ENCODE data around the gene PTPRQ.
A peak's percentile ranks its signal among the peaks of the same experiment; 100 is the strongest.

PTPRQ gene

DNA sequence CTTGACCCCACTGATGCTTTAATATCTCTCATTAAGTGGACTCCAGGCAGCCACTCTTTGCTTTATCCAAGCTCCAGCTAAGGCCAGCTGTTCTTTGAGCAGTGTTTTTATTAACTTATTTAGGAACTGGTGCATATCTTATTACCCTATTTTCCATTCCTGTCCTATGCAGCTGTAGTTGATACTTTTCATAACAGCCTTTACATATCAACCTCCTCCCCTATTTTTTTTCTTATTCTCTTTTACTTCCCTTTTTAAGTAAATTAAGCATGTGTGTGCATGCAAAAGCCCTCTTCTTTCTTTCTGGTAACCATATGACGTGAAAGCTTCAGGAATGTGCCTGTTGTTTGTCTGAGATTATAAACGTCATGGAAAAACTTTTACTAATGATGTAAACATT is 121.2 kb downstream of the PTPRQ start:
- no peak for DNase-seq

DNA sequence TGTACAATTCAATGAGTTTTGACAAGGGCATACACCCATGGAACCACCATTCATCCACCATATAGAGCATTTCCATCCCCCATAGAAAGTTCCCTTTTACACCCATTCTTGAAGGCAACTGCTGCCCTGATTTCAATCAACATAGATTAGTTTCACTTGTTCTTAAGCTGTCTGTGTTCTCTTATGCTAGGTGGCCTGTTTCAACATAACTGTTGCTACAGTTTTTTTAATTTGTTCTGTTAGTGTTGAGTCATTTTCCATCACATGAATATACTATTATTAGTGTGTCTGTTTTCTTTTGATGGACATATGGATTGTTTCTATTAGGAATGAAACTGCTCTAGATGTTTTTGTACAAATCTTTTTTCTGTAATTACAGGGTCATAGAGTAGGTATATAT is 123.4 kb downstream of the PTPRQ start:
- no peak for DNase-seq

DNA sequence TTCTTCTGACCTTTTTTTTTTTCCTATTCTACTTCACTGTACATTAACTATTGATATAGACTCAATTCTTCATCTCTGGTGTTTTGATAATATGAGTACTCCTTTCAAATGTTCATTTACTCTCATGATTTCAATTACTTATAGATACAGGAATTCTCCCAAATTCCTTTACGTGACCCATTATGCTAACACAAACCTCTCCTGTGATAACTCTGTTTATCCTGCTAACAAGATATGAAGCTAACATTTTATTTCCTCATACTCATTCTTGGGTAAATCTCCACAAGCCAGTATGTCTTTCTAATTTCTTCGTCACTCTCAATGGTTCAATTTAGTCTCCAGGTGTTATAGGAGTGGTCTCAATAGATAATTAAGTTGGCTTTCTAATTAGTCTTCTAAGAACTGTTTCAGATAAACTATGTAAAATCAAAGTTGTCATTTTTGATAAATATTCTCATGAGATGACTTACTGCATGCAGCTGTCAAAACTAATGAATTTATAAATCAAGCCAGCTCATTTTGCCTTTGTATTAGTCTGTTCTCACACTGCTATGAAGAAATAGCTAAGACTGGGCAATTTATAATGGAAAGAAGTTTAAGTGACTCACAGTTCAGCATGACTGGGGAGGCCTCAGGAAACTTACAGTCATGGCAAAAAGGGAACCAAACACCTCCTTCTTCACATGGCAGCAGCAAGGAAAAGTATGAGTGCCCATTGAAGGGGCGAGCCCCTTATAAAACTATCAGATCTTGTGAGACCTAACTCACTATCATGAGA is 132.8 kb downstream of the PTPRQ start:
- no peak for DNase-seq

DNA sequence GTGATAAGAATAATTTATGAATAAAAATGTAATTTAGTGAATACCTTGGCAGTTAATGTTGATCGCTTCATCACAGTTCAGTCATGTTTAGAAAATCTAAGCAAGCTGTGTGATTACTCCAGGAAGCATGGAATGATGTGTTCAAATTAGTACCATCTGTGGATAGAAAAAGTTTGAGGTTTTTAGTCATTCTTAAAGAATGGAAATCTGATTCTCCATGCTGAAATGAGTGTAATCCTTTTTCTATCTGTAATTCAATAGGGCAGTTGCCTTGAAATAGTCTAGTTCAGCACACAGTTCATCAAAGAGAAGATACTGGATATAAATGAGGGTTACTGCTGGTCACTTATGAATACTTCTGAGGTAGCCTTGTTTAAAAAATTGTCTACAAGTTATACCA is 136.2 kb downstream of the PTPRQ start:
- DNase-seq: no peak

DNA sequence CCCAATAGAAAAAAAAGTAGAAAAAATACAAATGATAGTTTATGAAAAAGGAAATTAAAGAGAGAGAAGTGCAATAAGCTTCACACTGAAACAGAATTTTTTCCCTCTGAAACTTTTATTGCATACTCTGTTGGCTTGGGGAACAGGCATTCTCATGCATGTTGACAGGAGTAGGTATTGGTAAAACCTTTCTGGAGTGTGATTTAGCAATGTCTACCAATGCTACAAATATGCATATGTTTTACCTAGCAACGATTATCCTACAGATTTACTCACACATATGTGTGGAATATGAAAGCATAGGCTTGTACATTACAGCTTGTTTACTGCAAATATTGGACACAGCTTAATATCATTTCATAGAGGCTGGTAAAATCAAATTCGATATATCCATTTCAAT is 137.7 kb downstream of the PTPRQ start:
- DNase-seq: no peak

DNA sequence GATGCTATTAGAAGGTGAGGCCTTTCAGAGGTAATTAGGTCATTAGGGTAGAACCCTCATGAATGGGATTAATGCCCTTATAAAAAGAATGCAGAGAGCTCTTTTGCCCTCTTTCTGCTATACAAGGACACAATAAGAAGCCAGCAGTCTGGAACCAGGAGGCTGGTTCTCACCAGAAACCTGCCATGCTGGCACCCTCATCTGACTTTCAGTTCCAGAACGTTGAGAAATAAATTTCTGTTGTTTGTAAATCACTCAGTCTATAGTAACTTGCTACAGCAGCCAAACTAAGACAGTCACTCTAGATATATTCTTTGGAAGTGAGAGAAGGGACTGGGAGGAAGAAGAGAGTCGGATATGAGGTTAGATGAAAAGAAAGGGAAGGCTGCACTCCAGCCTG is 138.4 kb downstream of the PTPRQ start:
- DNase-seq: no peak

DNA sequence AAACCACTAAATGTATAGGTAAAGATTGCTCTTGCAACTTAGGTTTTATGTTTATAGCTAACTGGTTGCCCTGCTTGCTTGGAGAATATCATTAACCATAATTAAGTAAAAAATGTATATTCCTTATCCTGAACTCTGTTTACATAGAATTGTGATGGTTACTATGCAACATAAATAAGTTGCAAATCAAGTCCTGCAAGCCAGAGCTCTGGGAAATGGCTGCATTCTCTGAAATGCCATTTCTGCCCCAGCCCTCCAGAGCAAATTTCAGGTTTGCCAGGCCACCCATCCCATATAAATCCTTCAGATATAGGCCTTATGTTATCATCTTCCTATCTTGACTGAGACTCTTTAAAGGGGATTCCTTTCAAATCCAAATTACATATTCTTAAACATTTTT is 145.0 kb downstream of the PTPRQ start:
- DNase-seq: no peak

DNA sequence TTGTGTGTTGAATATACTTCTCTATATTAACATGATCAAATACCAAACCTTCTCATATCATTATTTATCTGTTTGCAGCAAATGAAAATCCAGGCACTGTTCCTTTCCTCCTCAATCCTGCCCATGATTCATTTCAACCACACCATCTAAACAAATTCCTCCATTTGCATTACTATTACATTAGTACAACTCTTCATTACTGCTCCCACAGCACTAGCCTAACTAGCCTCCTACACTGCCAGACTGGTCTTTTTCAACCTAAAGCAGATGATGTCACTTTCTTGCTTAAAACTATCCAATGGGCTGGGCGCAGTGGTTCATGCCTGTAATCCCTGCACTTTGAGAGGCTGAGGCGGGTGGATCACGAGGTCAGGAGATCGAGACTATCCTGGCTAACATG is 146.1 kb downstream of the PTPRQ start:
- DNase-seq: no peak

DNA sequence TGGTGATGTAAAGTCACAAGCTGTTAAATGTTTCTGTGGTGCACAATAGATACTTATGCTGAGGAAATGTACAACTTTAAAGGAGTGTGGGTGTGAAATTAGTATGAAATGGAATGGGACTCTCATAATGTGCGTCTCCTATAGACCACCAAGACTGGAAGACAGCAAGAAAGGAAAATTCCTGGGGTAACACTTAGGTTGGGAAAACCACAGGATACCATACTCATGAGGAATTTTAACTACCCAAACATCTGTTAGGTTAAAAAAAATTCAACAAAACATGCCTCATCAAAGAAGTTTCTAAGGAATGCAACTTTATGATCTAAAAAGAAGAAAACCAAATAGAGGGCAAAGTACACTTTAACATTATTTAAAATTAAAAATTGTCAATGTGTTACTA is 149.7 kb downstream of the PTPRQ start:
- no peak for DNase-seq

DNA sequence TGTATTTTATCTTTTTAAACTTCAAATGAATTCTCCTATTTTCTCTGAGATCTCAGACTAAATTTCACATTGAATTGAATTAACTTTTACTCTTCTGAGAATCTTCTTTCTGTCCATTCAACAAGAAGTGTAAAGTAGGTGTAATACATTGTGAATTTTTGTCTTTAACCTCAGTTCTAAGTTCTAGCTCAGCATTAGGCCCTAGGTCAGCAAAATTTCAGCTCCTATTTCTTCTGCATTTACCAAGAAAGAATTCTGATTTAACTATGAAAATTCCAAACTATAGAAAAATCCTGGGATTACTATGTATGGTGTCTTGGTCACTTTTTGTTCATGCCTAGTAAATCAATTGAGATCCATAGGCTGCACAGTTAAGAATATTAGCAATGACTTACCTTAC is 152.5 kb downstream of the PTPRQ start:
- no peak for DNase-seq

DNA sequence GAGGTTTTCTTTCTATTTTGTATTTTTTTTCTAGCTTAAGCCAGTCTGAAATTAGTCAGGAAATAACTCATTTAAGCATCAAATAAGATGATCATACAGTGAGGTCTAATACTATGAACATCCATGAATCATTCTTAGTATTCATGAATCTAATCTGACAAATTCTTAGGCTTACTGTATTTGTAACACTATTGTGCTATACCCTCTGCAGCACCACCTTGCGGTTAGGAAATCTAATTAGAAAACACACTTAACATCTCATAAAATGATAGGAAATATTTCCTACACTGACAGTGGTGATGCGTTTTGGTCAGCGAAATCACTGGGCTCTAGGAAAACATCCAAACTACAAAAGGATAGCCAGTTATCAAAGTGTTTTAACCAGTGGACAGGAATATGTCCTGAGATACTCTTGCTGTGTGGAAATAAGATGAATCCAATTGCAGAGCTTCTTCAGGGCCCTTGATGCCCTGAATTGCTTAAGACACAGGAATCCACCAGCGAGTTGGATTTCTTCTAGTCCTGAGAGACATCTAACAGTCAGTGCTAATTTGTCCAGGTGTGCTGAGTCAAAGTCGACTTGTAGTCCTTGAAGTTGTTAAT is 154.1 kb downstream of the PTPRQ start:
- no peak for DNase-seq

DNA sequence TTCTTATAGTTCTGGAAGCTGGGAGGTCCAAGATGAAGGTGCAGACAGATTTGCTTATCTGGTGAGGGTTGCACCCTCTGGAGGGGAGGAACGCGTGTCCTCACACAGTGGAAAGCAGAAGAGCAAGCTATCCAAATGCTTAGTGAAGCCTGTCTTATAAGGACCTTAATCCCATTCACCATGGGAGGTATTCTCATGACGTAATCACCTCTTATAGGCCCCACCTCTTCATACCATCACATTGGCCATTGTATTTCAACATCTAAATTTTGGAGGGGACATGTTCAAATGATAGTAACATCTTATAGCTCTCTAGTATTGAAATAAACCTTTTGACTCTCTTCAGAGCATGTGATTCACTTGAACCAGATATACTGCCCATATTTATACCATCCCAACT is 158.4 kb downstream of the PTPRQ start:
- DNase-seq: no peak

DNA sequence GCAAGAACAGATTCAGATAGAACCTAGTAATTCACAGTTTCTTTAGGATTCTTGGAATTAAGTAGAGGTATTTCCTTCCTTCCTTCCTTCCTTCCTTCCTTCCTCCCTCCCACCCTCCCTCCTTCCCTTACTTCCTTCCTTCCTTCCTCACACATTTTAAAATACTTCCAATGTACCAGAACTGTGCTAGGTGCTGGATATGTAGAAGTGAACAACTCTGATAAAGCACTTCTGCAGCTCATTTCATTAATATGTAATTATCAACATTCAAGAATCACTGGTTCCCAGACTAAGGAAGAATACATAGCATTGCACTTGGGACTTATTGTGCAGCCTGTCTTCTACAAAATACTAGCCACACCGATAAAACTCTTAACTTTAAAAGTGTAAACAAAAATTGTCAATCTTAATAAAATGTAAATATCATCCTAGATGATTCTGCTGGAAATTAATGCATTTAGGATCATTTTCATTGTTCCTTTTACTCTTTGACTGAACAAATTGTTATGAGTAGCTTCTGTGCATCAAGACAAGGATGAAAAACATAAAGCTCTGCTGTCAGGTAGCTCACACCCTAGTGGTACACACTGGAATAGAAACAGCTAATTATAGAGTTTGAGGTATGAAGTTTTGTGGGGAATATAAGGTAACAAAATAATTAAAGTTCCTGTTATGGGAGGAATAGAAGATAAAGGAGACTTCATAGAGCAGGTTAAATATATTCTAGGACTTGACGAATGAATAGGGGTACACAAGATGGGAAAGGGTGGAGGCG is 163.5 kb downstream of the PTPRQ start:
- no peak for DNase-seq

DNA sequence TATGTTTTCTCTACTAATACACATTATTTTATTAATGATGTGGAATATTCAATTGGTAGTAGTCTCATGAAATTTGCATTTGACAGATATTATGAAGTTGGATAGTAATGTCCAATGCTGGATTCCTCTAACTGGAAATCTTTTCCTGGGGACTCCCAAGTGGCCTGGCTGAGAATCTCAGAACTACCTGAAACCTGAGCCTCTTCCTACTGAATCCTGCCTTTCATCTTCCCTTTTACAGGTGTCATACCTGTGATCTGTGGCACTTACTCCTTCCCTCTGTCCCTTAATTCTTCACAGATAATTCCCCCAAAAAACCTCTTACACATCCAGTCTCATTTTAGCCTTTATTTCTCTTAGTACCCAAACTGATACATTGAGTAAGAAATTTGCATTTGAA is 173.7 kb downstream of the PTPRQ start:
- DNase-seq: no peak

DNA sequence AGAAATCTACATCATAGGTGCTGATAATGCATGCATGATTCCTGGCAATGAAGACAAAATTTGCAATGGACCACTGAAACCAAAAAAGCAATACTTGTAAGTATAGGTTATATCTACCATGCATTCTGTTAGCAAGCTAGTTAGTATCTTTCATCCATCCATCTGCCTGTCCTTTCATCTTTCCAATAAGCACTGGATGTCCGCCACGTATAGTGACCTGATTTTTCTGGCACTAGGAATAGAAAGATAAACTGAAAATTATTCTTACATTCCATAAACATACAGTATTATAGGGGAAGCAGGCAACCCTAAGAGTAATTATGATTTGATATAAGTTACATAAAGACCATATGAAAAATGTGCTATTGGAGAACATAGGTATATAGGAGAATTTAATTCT is 176.2 kb downstream of the PTPRQ start:
- no peak for DNase-seq

DNA sequence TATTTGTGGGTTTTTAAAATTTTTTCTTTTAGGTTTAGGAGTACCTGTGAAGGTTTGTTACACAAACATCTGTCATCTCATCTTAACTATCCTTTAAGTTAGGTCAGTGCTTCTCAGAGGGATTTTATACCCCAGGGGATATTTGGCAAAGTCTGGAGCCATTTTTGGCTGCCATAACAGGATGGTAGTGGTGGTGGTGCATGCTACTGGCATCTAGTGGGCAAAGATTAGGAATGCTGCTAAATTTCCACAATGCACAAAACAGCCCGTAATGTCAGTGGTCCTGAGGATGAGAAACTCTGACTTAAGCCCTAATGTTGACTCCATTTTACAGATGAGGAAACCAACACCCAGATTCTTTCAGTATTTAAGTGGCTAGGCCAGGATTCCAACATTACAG is 178.2 kb downstream of the PTPRQ start:
- DNase-seq: no peak

DNA sequence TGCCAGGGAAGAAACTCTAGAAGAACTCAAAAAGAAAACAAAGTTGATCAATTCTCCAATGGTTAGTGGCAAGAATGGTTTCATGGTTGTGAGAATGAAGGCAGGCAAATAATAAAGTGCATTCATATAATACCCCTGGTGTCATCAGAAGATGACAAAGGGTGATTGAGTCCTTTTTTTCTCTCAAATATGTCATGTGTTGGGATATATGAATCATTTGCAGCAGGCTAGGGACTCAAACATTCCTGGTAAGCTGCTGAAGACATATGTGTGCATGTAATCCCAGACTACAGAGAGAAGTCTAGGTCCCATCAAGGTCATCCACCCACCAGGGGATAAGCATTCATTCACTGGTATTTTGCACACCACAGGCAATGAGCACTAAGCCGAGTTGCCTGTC is 181.0 kb downstream of the PTPRQ start:
- DNase-seq: no peak

DNA sequence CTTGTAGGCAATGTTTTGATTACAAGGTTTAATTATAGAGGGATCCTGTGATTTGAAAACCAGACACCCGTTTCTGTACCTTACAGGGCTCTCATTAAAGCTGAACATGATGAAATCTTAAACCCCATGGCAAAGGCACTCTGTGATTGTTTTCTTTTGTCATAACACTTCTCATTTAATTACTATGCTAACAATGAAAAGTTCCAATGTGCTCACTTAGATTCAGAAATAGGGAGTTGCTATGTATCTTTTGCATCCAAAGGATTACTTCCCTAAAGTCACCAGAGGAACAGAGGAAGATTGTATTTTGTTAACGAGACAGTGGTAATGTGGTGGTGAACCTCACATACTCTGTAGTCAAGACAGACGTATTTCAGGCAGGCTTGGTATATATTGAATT is 181.9 kb downstream of the PTPRQ start:
- no peak for DNase-seq

DNA sequence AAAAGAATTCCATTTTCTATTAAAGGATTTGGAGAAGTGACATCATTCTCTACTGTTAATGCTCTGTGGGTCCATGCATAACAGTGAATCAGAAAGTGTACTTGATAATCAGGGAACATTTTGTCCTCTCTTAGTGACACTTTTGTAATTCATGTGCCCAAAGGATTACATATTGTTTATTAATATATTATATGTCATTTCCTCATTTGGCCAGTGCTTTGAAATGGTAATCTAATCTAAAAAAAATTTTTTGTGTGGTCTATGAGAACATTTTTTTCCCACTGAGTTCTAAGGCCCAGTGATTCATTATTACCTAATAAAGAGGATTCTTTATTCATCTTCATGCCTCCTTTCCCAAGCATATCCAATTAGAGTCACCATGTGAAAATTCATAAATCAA is 183.7 kb downstream of the PTPRQ start:
- no peak for DNase-seq

DNA sequence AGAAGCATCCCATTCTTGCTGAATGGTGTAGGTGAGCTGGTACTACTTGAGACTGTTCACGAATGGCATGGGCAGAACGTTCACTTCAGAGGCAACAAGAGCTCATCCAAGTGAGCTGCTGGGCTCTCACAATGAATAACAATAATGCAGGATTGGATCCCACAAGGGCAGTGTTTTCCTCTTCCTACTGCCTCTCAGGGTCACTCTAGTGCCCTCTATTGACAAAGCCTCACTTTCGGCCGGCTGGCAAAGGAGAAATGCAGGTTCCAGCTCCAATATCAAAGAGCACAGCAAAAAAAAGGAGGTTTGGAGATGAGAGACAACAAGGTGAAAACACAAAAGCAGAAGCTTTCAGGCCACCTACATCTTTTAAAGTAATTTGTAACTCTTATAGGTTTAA is 188.8 kb downstream of the PTPRQ start:
- peak; percentile 85 for DNase-seq

DNA sequence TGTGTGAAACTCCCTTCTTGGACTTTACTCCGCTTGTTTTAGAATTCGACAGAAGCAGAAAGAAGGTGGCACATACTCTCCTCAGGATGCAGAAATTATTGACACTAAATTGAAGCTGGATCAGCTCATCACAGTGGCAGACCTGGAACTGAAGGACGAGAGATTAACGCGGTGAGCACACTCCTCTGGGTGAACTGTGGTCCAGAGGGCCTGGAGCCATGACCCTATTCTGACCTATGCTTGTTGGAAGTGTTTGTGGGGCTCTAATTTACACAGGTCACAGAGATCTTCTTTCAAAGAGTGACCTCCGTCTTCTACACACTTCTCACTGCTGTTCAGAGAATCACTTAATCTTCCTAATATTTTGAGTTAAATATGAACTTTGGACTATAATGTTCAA is 190.9 kb downstream of the PTPRQ start:
- DNase-seq: no peak

DNA sequence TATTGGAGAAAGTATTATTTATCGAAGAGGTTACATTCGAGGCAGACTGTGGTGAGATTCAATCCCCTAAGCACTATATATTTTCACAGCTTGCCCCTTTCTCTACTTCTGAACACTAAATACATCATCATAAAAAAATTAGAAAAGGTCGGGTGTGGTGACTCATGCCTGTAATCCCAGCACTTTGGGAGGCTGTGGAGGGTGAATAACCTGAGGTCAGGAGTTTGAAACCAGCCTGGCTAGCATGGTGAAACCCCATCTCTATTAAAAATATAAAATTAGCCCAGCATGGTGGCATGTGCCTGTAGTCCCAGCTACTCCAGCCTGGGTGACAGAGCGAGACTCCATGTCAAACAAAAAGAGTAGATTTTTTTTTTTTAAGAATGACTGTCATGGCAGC is 192.8 kb downstream of the PTPRQ start:
- DNase-seq: no peak

DNA sequence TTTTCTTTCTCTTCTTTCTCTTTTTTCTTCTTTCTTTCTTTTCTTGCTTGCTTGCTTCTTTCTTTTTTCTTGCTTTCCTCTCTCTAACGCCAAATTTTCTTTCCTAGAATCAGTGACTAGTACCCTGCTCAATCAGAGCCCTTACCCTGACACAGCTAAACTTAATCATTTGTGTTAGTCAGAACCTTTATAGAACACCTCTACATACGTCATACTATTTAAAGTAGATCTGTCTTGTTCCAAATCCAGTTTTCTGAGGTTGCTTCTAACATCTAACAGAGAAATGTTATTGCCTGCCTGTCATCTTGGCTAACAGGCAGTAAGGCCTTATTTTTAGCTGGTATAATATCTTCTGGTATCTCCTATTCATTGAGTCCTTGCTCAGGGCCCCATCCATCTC is 197.9 kb downstream of the PTPRQ start:
- no peak for DNase-seq

DNA sequence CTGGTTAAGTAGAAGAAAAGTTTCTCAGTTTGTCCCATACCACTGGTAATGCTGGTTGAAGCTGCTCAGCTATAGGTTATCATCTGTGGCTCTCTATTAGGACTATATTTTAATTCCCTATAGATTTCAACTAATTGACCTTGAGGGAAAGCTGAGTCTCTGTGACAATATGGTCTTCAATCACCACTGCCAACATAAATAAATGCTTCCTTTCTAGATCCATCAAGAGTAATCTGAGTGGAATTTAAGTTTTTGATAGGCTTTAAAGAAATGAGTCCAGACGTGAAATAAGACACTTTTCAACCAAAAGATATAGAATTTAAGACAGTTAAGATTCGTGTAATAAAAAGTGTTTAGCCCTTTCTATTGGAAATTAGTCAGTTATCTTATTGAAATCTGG is 199.9 kb downstream of the PTPRQ start:
- no peak for DNase-seq

All from islet precursor cell (in vitro differentiated cells).